GM12878 (cell line): ENCODE data around the gene DDX55. TPM values are rescaled to one million over a fixed set of nuclear protein-coding genes. Genes with fewer than 3 reads are reported as not detected.
A peak's percentile ranks its signal among the peaks of the same experiment; 100 is the strongest.

Experiments
- ATAC-seq: fragments of 200-7000 bp; cut with Tn5 transposase; 3 replicates; pipeline ENCODE4 v1.9.1; 2020; ENCODE audit warnings: mild to moderate bottlenecking, moderate library complexity
- BruUV-seq: library from RNA; stranded (reverse); fragments of 400-500 nt; replicated peaks from 2 replicates; lab custom pipeline; 2021; lab: Mats Ljungman, UMichigan
- CTCF ChIA-PET: fragments of 300-600 bp; sonication (Branson Sonifier 250); formaldehyde crosslinking; extraction: SDS; loops from one replicate; lab custom pipeline; 2021; ENCODE audit warnings: inconsistent platforms; lab: Yijun Ruan, JAX
- POLR2A ChIA-PET: fragments of 350-600 bp; formaldehyde crosslinking; extraction: SDS; loops from one replicate; lab custom pipeline; 2021; ENCODE audit warnings: inconsistent platforms; lab: Charles Lee
- RAD21 ChIA-PET: fragments of 300-600 bp; sonication (Branson Sonifier 250); formaldehyde crosslinking; loops from one replicate; lab custom pipeline; 2023; ENCODE audit warnings: antibody characterized with exemption; ENCODE audit not compliant: unreplicated experiment; lab: Charles Lee
- SMC1A ChIA-PET: fragments of 300-600 bp; sonication (Branson Sonifier 250); formaldehyde crosslinking; loops from one replicate; lab custom pipeline; 2023; ENCODE audit not compliant: unreplicated experiment, uncharacterized antibody; lab: Charles Lee
- DNase-seq: peaks from one replicate; pipeline ENCODE4 v3.0.0-alpha.2; 2011; ENCODE audit warnings: low read depth, low spot score
- FAIRE-seq: peaks from 3 replicates; lab custom pipeline; 2011; peaks lifted over from hg19 to GRCh38; lab: Jason Lieb, UNC
- H2AFZ ChIP-seq: 2 replicates; pipeline ENCODE4 v1.6.0; 2011; ENCODE audit warnings: low read depth, low read length, control low read depth; ENCODE audit not compliant: control insufficient read depth
- H3K27ac ChIP-seq: 2 replicates; pipeline ENCODE4 v1.5.1; 2011; ENCODE audit warnings: control low read depth; ENCODE audit not compliant: control insufficient read depth, insufficient read depth
- H3K27me3 ChIP-seq, 2 experiments: replicated peaks in 1 of 2; 2 replicates each; pipeline versions ENCODE4 v1.6.0 to v1.6.1; 2011; ENCODE audit warnings: low read length in 1 of 2; ENCODE audit not compliant: control insufficient read depth in 2 of 2, insufficient read depth in 2 of 2
- H3K36me3 ChIP-seq, 2 experiments: 2 replicates each; pipeline ENCODE4 v1.5.1; 2011; ENCODE audit warnings: low read length in 1 of 2; ENCODE audit not compliant: control insufficient read depth in 2 of 2, insufficient read depth in 2 of 2
- H3K4me1 ChIP-seq: 2 replicates; pipeline ENCODE4 v1.6.1; 2011; ENCODE audit warnings: mild to moderate bottlenecking, low read length, moderate library complexity, mixed read lengths; ENCODE audit not compliant: control insufficient read depth, insufficient read depth
- H3K4me2 ChIP-seq: 2 replicates; pipeline ENCODE4 v1.6.0; 2011; ENCODE audit warnings: control low read depth; ENCODE audit not compliant: control insufficient read depth, insufficient read depth
- H3K4me3 ChIP-seq: fragments of 200-600 bp; sonication (generic); 2 replicates; pipeline ENCODE4 v1.5.1; 2016
- H3K79me2 ChIP-seq: 2 replicates; pipeline ENCODE4 v1.6.0; 2011; ENCODE audit warnings: low read length; ENCODE audit not compliant: control insufficient read depth, insufficient read depth
- H3K9ac ChIP-seq: 2 replicates; pipeline ENCODE4 v1.8.0; 2011; ENCODE audit warnings: low read length, control low read depth, mixed read lengths; ENCODE audit not compliant: control insufficient read depth, insufficient read depth
- H3K9me3 ChIP-seq: replicated peaks from 3 replicates; pipeline ENCODE4 v1.5.1; 2011; ENCODE audit warnings: mild to moderate bottlenecking, low read length; ENCODE audit not compliant: control insufficient read depth, insufficient read depth
- H4K20me1 ChIP-seq: 2 replicates; pipeline ENCODE4 v1.6.0; 2011; ENCODE audit not compliant: control insufficient read depth, insufficient read depth
- ATF7 ChIP-seq: fragments of 450-650 bp; IDR thresholded peaks from 2 replicates; pipeline ENCODE4 v1.6.1; 2016; ENCODE audit warnings: low read depth, mild to moderate bottlenecking
- BACH1 ChIP-seq: fragments of 450-650 bp; IDR thresholded peaks from 2 replicates; pipeline ENCODE4 v1.6.1; 2017; ENCODE audit warnings: mild to moderate bottlenecking, borderline replicate concordance
- BHLHE40 ChIP-seq, 2 experiments: fragments of 450-650 bp in 1 of 2; IDR thresholded peaks; 2 replicates each; pipeline ENCODE4 v1.6.1; 2011 to 2017; ENCODE audit warnings: low read depth in 2 of 2, borderline replicate concordance in 1 of 2, improper control_type of control experiment in 1 of 2, low read length in 1 of 2, mild to moderate bottlenecking in 1 of 2
- CBX5 ChIP-seq: sonication (generic); IDR thresholded peaks from 2 replicates; pipeline ENCODE4 v1.6.1; 2016; ENCODE audit warnings: low read depth, moderate library complexity, mild to moderate bottlenecking, inconsistent platforms
- CHD2 ChIP-seq: IDR thresholded peaks from 2 replicates; pipeline ENCODE4 v1.6.1; 2011; ENCODE audit warnings: low read depth, low read length, improper control_type of control experiment, borderline replicate concordance
- DPF2 ChIP-seq: fragments of 450-650 bp; IDR thresholded peaks from 2 replicates; pipeline ENCODE4 v1.6.1; 2017; ENCODE audit warnings: mild to moderate bottlenecking
- ELK1 ChIP-seq: IDR thresholded peaks from 2 replicates; pipeline ENCODE4 v1.6.1; 2012; ENCODE audit warnings: low read depth, low read length, improper control_type of control experiment
- EZH2 ChIP-seq: IDR thresholded peaks from 2 replicates; pipeline ENCODE4 v1.6.1; 2012; ENCODE audit warnings: low read depth, mild to moderate bottlenecking, control low read depth, inconsistent platforms, low read length, borderline replicate concordance; ENCODE audit not compliant: control insufficient read depth
- GABPA ChIP-seq: IDR thresholded peaks from 2 replicates; pipeline ENCODE4 v1.6.1; 2014; ENCODE audit warnings: antibody characterized with exemption, low read depth, mild to moderate bottlenecking, inconsistent platforms
- MAX ChIP-seq: IDR thresholded peaks from 2 replicates; pipeline ENCODE4 v1.6.1; 2012; ENCODE audit warnings: low read depth, low read length, improper control_type of control experiment
- MEF2A ChIP-seq: IDR thresholded peaks from 2 replicates; pipeline ENCODE4 v1.6.1; 2011; ENCODE audit warnings: low read depth, mild to moderate bottlenecking, low read length, moderate library complexity; ENCODE audit not compliant: insufficient read depth
- MTA2 ChIP-seq: fragments of 450-650 bp; IDR thresholded peaks from 2 replicates; pipeline ENCODE4 v1.6.1; 2016; ENCODE audit warnings: low read depth, mild to moderate bottlenecking, moderate library complexity
- MXI1 ChIP-seq: fragments of 150-350 bp; IDR thresholded peaks from 2 replicates; pipeline ENCODE4 v1.6.1; 2011; ENCODE audit warnings: low read depth, mild to moderate bottlenecking, inconsistent platforms, low read length, improper control_type of control experiment
- NR2F1 ChIP-seq: fragments of 450-650 bp; conservative IDR thresholded peaks from 2 replicates; pipeline ENCODE4 v1.6.1; 2017; ENCODE audit warnings: mild to moderate bottlenecking
- PKNOX1 ChIP-seq: fragments of 450-650 bp; IDR thresholded peaks from 2 replicates; pipeline ENCODE4 v1.6.1; 2016; ENCODE audit warnings: mild to moderate bottlenecking
- RAD51 ChIP-seq: fragments of 450-650 bp; IDR thresholded peaks from 2 replicates; pipeline ENCODE4 v1.6.1; 2016; ENCODE audit warnings: moderate library complexity, mild to moderate bottlenecking, inconsistent platforms
- RELB ChIP-seq: fragments of 450-650 bp; IDR thresholded peaks from 2 replicates; pipeline ENCODE4 v1.6.1; 2017; ENCODE audit warnings: low read depth, mild to moderate bottlenecking, moderate library complexity
- SIN3A ChIP-seq: IDR thresholded peaks from 2 replicates; pipeline ENCODE4 v1.6.1; 2012; ENCODE audit warnings: low read depth, low read length, improper control_type of control experiment
- SPI1 ChIP-seq: IDR thresholded peaks from 2 replicates; pipeline ENCODE4 v1.6.1; 2011; ENCODE audit warnings: low read depth, mild to moderate bottlenecking, low read length, moderate library complexity, borderline replicate concordance; ENCODE audit not compliant: insufficient read depth
- TCF12 ChIP-seq: IDR thresholded peaks from 2 replicates; pipeline ENCODE4 v1.6.1; 2011; ENCODE audit warnings: low read depth, mild to moderate bottlenecking, low read length
- WGBS: methylation state at CpG from one replicate; pipeline ENCODE4 v1.1.6; 2016; ENCODE audit warnings: low lambda C conversion rate; ENCODE audit not compliant: insufficient replicate concordance, insufficient coverage; ENCODE audit errors: missing lambda C conversion rate; 5-methylcytosine and 5-hydroxymethylcytosine counted together
- in situ Hi-C: fragments of 300-500 bp; cut with MboI; formaldehyde crosslinking; loops from 9 replicates; pipeline ENCODE4 v1.14.3; 2018; ENCODE audit warnings: mixed read lengths
- intact Hi-C: fragments of 100-400 bp; cut with micrococcal nuclease; formaldehyde crosslinking; loops from one replicate; pipeline ENCODE4 v1.14.2; 2022; ENCODE audit not compliant: unreplicated experiment
- polyA plus RNA-seq, 11 experiments: library from polyadenylated mRNA; depleted of rRNA in 4 of 11; unstranded in 6 of 11; stranded (reverse) in 5 of 11; fragments of >200 nt; fragmentation: Nextera tagmentation in 4 of 11; fragmentation: Illumina TruSeq in 1 of 11; extraction: Ambion mirVana in 4 of 11; extraction: Trizol in 1 of 11; gene quantifications; 1 replicate in 1 of 11; 2 replicates in 10 of 11; pipeline versions ENCODE4 v1.2.1 to v1.2.3, GENCODE V29; 2011 to 2016; ENCODE audit warnings: inconsistent platforms in 2 of 11, missing spikeins in 2 of 11, low read depth in 1 of 11
- total RNA-seq, 4 experiments: library from RNA; depleted of rRNA in 3 of 4; stranded (reverse); fragments of >200 nt in 3 of 4; fragmentation: Illumina TruSeq in 1 of 4; extraction: Trizol in 1 of 4; gene quantifications; 2 replicates each; pipeline versions ENCODE4 v1.2.1 to v1.2.3, GENCODE V29; 2013 to 2021

DDX55 gene
- total and polyA plus RNA-seq, 10 of the 15 experiments (the other 5 are each of a cell fraction or from before 2014, with no cell fraction given) = 4.5 to 42.4 (median 33.4) TPM

- peaks cover 33% of the 10 kb centered on the region for H3K4me1 ChIP-seq
- in situ Hi-C loops = no loop called here
- H4K20me1 ChIP-seq = no peaks in the 10 kb centered on the region
- H3K4me2 ChIP-seq = peak overlapping the region; percentile 89
- no peaks in the 10 kb centered on the region for H3K9me3 ChIP-seq
- H3K4me3 ChIP-seq = no peak overlapping the region
- intact Hi-C loops = loop anchor here (5.0 kb wide), 1 partner anchor 57 kb away; the partner anchor contains the start of gene ATP6V0A2
- no peaks in the 10 kb centered on the region for H3K79me2 ChIP-seq
- RAD21 ChIA-PET = interaction anchor here (0.8 to 1.1 kb wide), 2 partner anchors 23 to 57 kb away, joined by 3 to 9 read pairs; partner anchors contain the start of gene ATP6V0A2
- peak overlapping the region; percentile 67 for H3K27ac ChIP-seq
- 18% methylated on average over 5 of the region's 5 CpGs for WGBS
- no peak overlapping the region for H3K9ac ChIP-seq
- POLR2A ChIA-PET = interaction anchor here (1.3 to 6.8 kb wide), 2 partner anchors 14 to 57 kb away, joined by 5 to 56 read pairs; partner anchors contain the start of gene ATP6V0A2
- no peak overlapping the region for H2AFZ ChIP-seq
- FAIRE-seq = peak; percentile 89
- ATAC-seq = peak; percentile 97
- CTCF ChIA-PET = interaction anchor here (0.6 to 1.5 kb wide), 3 partner anchors 21 to 58 kb away, joined by 3 to 9 read pairs (median 3); partner anchors contain the start of gene GTF2H3
- no TSS peak for BruUV-seq
- peaks cover 5 to 14% of the 10 kb centered on the region in 2 experiments; a peak in 3 of 4 replicates for H3K36me3 ChIP-seq
- SMC1A ChIA-PET = interaction anchor here (1.0 to 2.4 kb wide), 5 partner anchors 11 to 272 kb away, joined by 3 to 13 read pairs (median 3); partner anchors contain the start of genes ATP6V0A2 and KMT5A
- DNase-seq = peak; percentile 48
- H3K27me3 ChIP-seq = no peaks in the 10 kb centered on the region
- TF ChIP-seq CBX5 (no peak), MAX (peak; percentile 42; the same call in 1 of the 2 replicates), RELB (peak; percentile 19; the same call in 1 of the 2 replicates), PKNOX1 (peak; percentile 59; the same call in 1 of the 2 replicates), MXI1 (peak; percentile 81), MTA2 (0 out of 2 replicates have a peak, but pooled peaks have one; percentile 22), EZH2 (no peak), RAD51 (peak; percentile 53; the same call in 1 of the 2 replicates), BACH1 (peak; percentile 26; the same call in 1 of the 2 replicates), ATF7 (peak; percentile 55), MEF2A (peak; percentile 78), BHLHE40 (IDR thresholded peaks at IDR 0.05; ENCODE audit: borderline replicate concordance in 1 of 2, low read depth in 2 of 2, low read length in 1 of 2) (peak; percentile 90 to 91), GABPA (no peak), SIN3A (peak; percentile 46; the same call in 1 of the 2 replicates), ELK1 (no peak), DPF2 (0 out of 2 replicates have a peak, but pooled peaks have one; percentile 20), SPI1 (no peak), NR2F1 (no peak), CHD2 (peak; percentile 35; the same call in 1 of the 2 replicates), TCF12 (0 out of 2 replicates have a peak, but pooled peaks have one; percentile 66)
Observed at GRCh38 chr12:123655420-123655819, 53.5 kb downstream of the DDX55 start.
